Common myeloid progenitor, CD34-positive (primary cell): ENCODE measurements around the gene INKA1.
"Not testable (repeated sequence)": the region's sequence is repeated elsewhere in the genome, so short reads cannot be mapped to it uniquely, and the experiment has no call there.

ENCODE experiments used
- CTCF ChIA-PET: fragments of 350-600 bp; sonication (Branson Sonifier 250); formaldehyde crosslinking; loops from one replicate; lab custom pipeline; 2021; ENCODE audit warnings: antibody characterized with exemption; lab: Charles Lee
- POLR2A ChIA-PET: fragments of 350-600 bp; sonication (Branson Sonifier 250); formaldehyde crosslinking; loops from one replicate; lab custom pipeline; 2021; ENCODE audit warnings: antibody characterized with exemption; lab: Charles Lee
- DNase-seq, 3 donors: peaks; one replicate each; pipeline versions ENCODE4 v3.0.0 to v3.0.0-alpha.2; 2013
- H3K27ac ChIP-seq, 2 experiments: 1 replicate in 1 of 2; 2 replicates in 1 of 2; pipeline ENCODE4 v1.7.0; 2013; ENCODE audit warnings: inconsistent platforms in 2 of 2, low read length in 2 of 2, mild to moderate bottlenecking in 2 of 2, low read depth in 1 of 2, moderate library complexity in 1 of 2; ENCODE audit not compliant: severe bottlenecking in 2 of 2, insufficient read depth in 1 of 2, poor library complexity in 1 of 2
- H3K27me3 ChIP-seq, 5 experiments: replicated peaks in 2 of 5; 1 replicate in 3 of 5; 2 replicates in 2 of 5; pipeline versions ENCODE4 v1.6.1 to v1.7.0; 2013; ENCODE audit warnings: low read length in 4 of 5, mild to moderate bottlenecking in 2 of 5, moderate library complexity in 2 of 5, inconsistent platforms in 1 of 5; ENCODE audit not compliant: insufficient read depth in 5 of 5, control insufficient read depth in 4 of 5
- H3K36me3 ChIP-seq, 4 experiments: 1 replicate in 2 of 4; 2 replicates in 2 of 4; pipeline versions ENCODE4 v1.6.1 to v1.7.0; 2013; ENCODE audit warnings: low read length in 3 of 4, control low read depth in 1 of 4, mild to moderate bottlenecking in 1 of 4; ENCODE audit not compliant: control insufficient read depth in 4 of 4, insufficient read depth in 4 of 4
- H3K4me1 ChIP-seq, 4 experiments: 1 replicate in 3 of 4; 2 replicates in 1 of 4; pipeline versions ENCODE4 v1.6.1 to v1.7.1; 2013; ENCODE audit warnings: low read length in 3 of 4, mild to moderate bottlenecking in 3 of 4, control low read depth in 1 of 4, inconsistent platforms in 1 of 4, moderate library complexity in 1 of 4; ENCODE audit not compliant: control insufficient read depth in 4 of 4, insufficient read depth in 4 of 4; ENCODE audit errors: control extremely low read depth in 1 of 4
- H3K4me3 ChIP-seq, 7 experiments: 1 replicate in 4 of 7; 2 replicates in 3 of 7; pipeline versions ENCODE4 v1.5.1 to v1.7.0; 2013; ENCODE audit warnings: mild to moderate bottlenecking in 7 of 7, low read length in 6 of 7, moderate library complexity in 6 of 7, inconsistent platforms in 2 of 7, low read depth in 2 of 7, control low read depth in 1 of 7; ENCODE audit not compliant: insufficient read depth in 4 of 7, control insufficient read depth in 1 of 7; ENCODE audit errors: extremely low read depth in 1 of 7
- H3K9me3 ChIP-seq, 5 experiments: 1 replicate in 4 of 5; 2 replicates in 1 of 5; pipeline versions ENCODE4 v1.6.1 to v1.7.1; 2013; ENCODE audit warnings: low read length in 4 of 5, mild to moderate bottlenecking in 2 of 5, inconsistent platforms in 1 of 5, low read depth in 1 of 5, moderate library complexity in 1 of 5; ENCODE audit not compliant: control insufficient read depth in 4 of 5, insufficient read depth in 2 of 5; ENCODE audit errors: control extremely low read depth in 1 of 5
- WGBS: methylation state at CpG from one replicate; pipeline ENCODE4 v1.1.5; 2013; ENCODE audit not compliant: insufficient coverage; 5-methylcytosine and 5-hydroxymethylcytosine counted together

Gene INKA1

GRCh38 chr3:49823131-49823530 lies 20.1 kb downstream of the INKA1 start:
- POLR2A ChIA-PET, DNase-seq, H3K4me3 ChIP-seq, H3K36me3 ChIP-seq, H3K9me3 ChIP-seq, H3K4me1 ChIP-seq, H3K27ac ChIP-seq, H3K27me3 ChIP-seq: not testable (repeated sequence)
- CTCF ChIA-PET, result interaction anchor here (29.0 to 31.1 kb wide), 2 partner anchors 13 to 14 kb away, joined by 807 read pairs; partner anchors contain the start of genes CDHR4, INKA1 and UBA7
- 100% methylated on average over 1 of the region's 3 CpGs for WGBS

- Histone ChIP-seq H3K36me3 (peaks cover 0 to 29% (median 9%) of the 10 kb centered on the region in 4 experiments), H3K4me3 (no peak overlapping the region), H3K9me3 (no peaks in the 10 kb centered on the region), H3K27me3 (no peaks in the 10 kb centered on the region), H3K4me1 (peaks cover 0 to 18% (median 11%) of the 10 kb centered on the region in 4 experiments), H3K27ac (no peak overlapping the region)
- POLR2A ChIA-PET, result no interaction called here
- DNase-seq, result no peak
- CTCF ChIA-PET, result interaction anchor here (6.1 to 29.0 kb wide), 2 partner anchors 14 to 17 kb away, joined by 47 to 807 read pairs; partner anchors contain the start of genes CDHR4, INKA1 and UBA7
- 100% methylated on average over 3 of the region's 6 CpGs for WGBS
Observed at GRCh38 chr3:49826016-49826415, 23.0 kb downstream of the INKA1 start.

GRCh38 chr3:49831341-49831740 lies 28.3 kb downstream of the INKA1 start:
- CTCF ChIA-PET, result interaction anchor here (1.0 to 29.0 kb wide), 5 partner anchors 9 to 130 kb away, joined by 3 to 807 read pairs (median 6); partner anchors contain the start of genes CDHR4, INKA1, MON1A and UBA7
- H3K9me3 ChIP-seq, result no peaks in the 10 kb centered on the region
- H3K27ac ChIP-seq, result no peak overlapping the region
- no peaks in the 10 kb centered on the region for H3K27me3 ChIP-seq
- POLR2A ChIA-PET, result no interaction called here
- H3K4me3 ChIP-seq, result no peak overlapping the region
- peaks cover 0 to 33% (median 24%) of the 10 kb centered on the region in 4 experiments for H3K4me1 ChIP-seq
- peaks cover 0 to 58% (median 9%) of the 10 kb centered on the region in 4 experiments for H3K36me3 ChIP-seq
- DNase-seq, result peak in 2 of 3 donors; percentile 63 to 67
- no CpG with 5 or more reads among the region's 3 CpGs for WGBS

GRCh38 chr3:49839193-49839809 lies 36.2 kb downstream of the INKA1 start:
- H3K4me1 ChIP-seq, result peaks cover 0 to 13% (median 6%) of the 10 kb centered on the region in 4 experiments
- DNase-seq, result peak; percentile 84 to 94 (median 87)
- 60% methylated on average over 1 of the region's 6 CpGs for WGBS
- H3K27ac ChIP-seq, result no peak overlapping the region
- H3K9me3 ChIP-seq, result no peaks in the 10 kb centered on the region
- no peak overlapping the region for H3K4me3 ChIP-seq
- peaks cover 0 to 60% (median 14%) of the 10 kb centered on the region in 4 experiments for H3K36me3 ChIP-seq
- ChIA-PET CTCF (interaction anchor here (0.6 to 29.0 kb wide), 28 partner anchors 10 to 300 kb away, joined by 3 to 807 read pairs (median 5); partner anchors contain the start of genes CDHR4, INKA1, IP6K1 and MON1A), POLR2A (interaction anchor here (0.6 to 6.6 kb wide), 6 partner anchors 14 to 139 kb away, joined by 3 to 111 read pairs (median 4); partner anchors contain the start of genes INKA1 and IP6K1)
- H3K27me3 ChIP-seq, result no peaks in the 10 kb centered on the region

- CTCF ChIA-PET, result interaction anchor here (1.2 to 29.0 kb wide), 13 partner anchors 9 to 139 kb away, joined by 4 to 807 read pairs (median 19); partner anchors contain the start of genes CDHR4, INKA1, TRAIP and UBA7
- peaks cover 0 to 13% (median 6%) of the 10 kb centered on the region in 4 experiments for H3K4me1 ChIP-seq
- H3K27ac ChIP-seq, result no peak overlapping the region
- no peaks in the 10 kb centered on the region for H3K27me3 ChIP-seq
- POLR2A ChIA-PET, result interaction anchor here (6.6 kb wide), 1 partner anchor 36 kb away, joined by 111 read pairs; the partner anchor contains the start of gene INKA1
- H3K4me3 ChIP-seq, result no peak overlapping the region
- 97% methylated on average over 2 of the region's 2 CpGs for WGBS
- DNase-seq, result no peak
- H3K36me3 ChIP-seq, result peaks cover 0 to 65% (median 23%) of the 10 kb centered on the region in 4 experiments
- H3K9me3 ChIP-seq, result no peaks in the 10 kb centered on the region
Observed at GRCh38 chr3:49840388-49840787, 37.3 kb downstream of the INKA1 start.

- no peak overlapping the region for H3K4me3 ChIP-seq
- H3K36me3 ChIP-seq, result peaks cover 0 to 72% (median 26%) of the 10 kb centered on the region in 4 experiments
- peak; percentile 63 to 78 (median 69) for DNase-seq
- H3K9me3 ChIP-seq, result no peaks in the 10 kb centered on the region
- peaks cover 0 to 13% (median 6%) of the 10 kb centered on the region in 4 experiments for H3K4me1 ChIP-seq
- no peaks in the 10 kb centered on the region for H3K27me3 ChIP-seq
- no peak overlapping the region for H3K27ac ChIP-seq
- ChIA-PET CTCF (interaction anchor here (0.7 to 29.0 kb wide), 18 partner anchors 9 to 140 kb away, joined by 3 to 807 read pairs (median 8); partner anchors contain the start of genes CDHR4, INKA1, TRAIP and UBA7), POLR2A (interaction anchor here (0.6 to 6.6 kb wide), 2 partner anchors 37 to 260 kb away, joined by 3 to 111 read pairs; partner anchors contain the start of gene INKA1)
Observed at GRCh38 chr3:49841126-49841696, 38.1 kb downstream of the INKA1 start.
